Measurements from ENCODE around the gene NUP42. TPM values are rescaled to one million over a fixed set of nuclear protein-coding genes. Genes with fewer than 3 reads are reported as not detected.

The NUP42 gene
- total and polyA plus RNA-seq, 9 of the 15 experiments (the other 6 are each of a cell fraction or from before 2014, with no cell fraction given) = 41.8 to 86.4 (median 71.2) TPM

GRCh38 chr7:23181684-23182553 lies at the start of gene NUP42 (continued):
- TF ChIP-seq ESRRA (IDR thresholded peaks at IDR 0.05; ENCODE audit: borderline replicate concordance, low read depth) (peak; percentile 67; the same call in 1 of the 2 replicates), PTRF (tag; IDR thresholded peaks at IDR 0.05) (no peak)

GRCh38 chr7:23133797-23134196 lies 48.1 kb upstream of the NUP42 start:
- Histone ChIP-seq H4K20me1 (replicated peaks; ENCODE audit: control insufficient read depth, insufficient read depth, low read length) (no peaks in the 10 kb centered on the region), H2AFZ (ENCODE audit: low read depth, low read length) (no peak overlapping the region), H3K9me1 (ENCODE audit: control insufficient read depth, insufficient read depth, low read length) (no peaks in the 10 kb centered on the region), H3K9ac (ENCODE audit: insufficient read depth in 1 of 2, low read depth in 2 of 2, low read length in 2 of 2) (no peak overlapping the region), H3K4me1 (replicated peaks in 1 of 2; ENCODE audit: control insufficient read depth in 2 of 2, insufficient read depth in 2 of 2, low read length in 2 of 2) (no peaks in the 10 kb centered on the region), H3K27ac (ENCODE audit: extremely low read depth, low read depth, low read length) (no peak overlapping the region), H3K79me2 (ENCODE audit: control insufficient read depth, insufficient read depth, low read length) (no peaks in the 10 kb centered on the region), H3K36me3 (ENCODE audit: control insufficient read depth, insufficient read depth, low read length) (no peaks in the 10 kb centered on the region), H3K27me3 (ENCODE audit: control insufficient read depth in 2 of 2, insufficient read depth in 2 of 2, low read length in 2 of 2) (no peaks in the 10 kb centered on the region), H3K4me3 (no peak overlapping the region), H3K4me2 (ENCODE audit: insufficient read depth, low read length) (no peak overlapping the region), H3K9me3 (replicated peaks; ENCODE audit: control insufficient read depth, insufficient read depth, low read depth, low read length) (no peaks in the 10 kb centered on the region)
- no peak for DNase-seq (ENCODE audit: extremely low read depth in 1 of 4, low spot score in 3 of 4)
- no peak for FAIRE-seq
- no peak for ATAC-seq
- ChIA-PET CTCF (ENCODE audit: low intra/inter-chr PET ratio) (no interaction called here), POLR2A (no interaction called here)
- in situ Hi-C loops (cut with MboI) = no loop called here
- intact Hi-C loops (cut with micrococcal nuclease) = no loop called here
- no TSS peak for BruUV-seq (replicated peaks)
- TF ChIP-seq MTA3 (IDR thresholded peaks at IDR 0.05; ENCODE audit: borderline replicate concordance) = no peak
- TF ChIP-seq GATAD2A (IDR thresholded peaks at IDR 0.05) = no peak
- no peak for TF ChIP-seq SMARCA5 (IDR thresholded peaks at IDR 0.05)
- TF ChIP-seq HLTF (IDR thresholded peaks at IDR 0.05) = no peak
- no peak for TF ChIP-seq MEF2D (tag; conservative IDR thresholded peaks at IDR 0.05; ENCODE audit: low read depth)
- no peak for TF ChIP-seq IRF9 (tag; IDR thresholded peaks at IDR 0.05)
- no peak for TF ChIP-seq HES1 (IDR thresholded peaks at IDR 0.05; ENCODE audit: low read depth)
- no peak for TF ChIP-seq LCOR (CRISPR knock-in tag; IDR thresholded peaks at IDR 0.05)
- TF ChIP-seq ETV1 (tag; conservative IDR thresholded peaks at IDR 0.05; ENCODE audit: low read depth) = no peak
- no peak for TF ChIP-seq BRF1 (IDR thresholded peaks at IDR 0.05; ENCODE audit: borderline replicate concordance, extremely low read depth, insufficient read length)
